ENCODE measurements around the gene EDA. TPM values are rescaled to one million over a fixed set of nuclear protein-coding genes. Genes with fewer than 3 reads are reported as not detected.

EDA gene
- total RNA-seq, 1 experiment from 2014 or later = 0.23 TPM

- TF ChIP-seq, protein P1, sequence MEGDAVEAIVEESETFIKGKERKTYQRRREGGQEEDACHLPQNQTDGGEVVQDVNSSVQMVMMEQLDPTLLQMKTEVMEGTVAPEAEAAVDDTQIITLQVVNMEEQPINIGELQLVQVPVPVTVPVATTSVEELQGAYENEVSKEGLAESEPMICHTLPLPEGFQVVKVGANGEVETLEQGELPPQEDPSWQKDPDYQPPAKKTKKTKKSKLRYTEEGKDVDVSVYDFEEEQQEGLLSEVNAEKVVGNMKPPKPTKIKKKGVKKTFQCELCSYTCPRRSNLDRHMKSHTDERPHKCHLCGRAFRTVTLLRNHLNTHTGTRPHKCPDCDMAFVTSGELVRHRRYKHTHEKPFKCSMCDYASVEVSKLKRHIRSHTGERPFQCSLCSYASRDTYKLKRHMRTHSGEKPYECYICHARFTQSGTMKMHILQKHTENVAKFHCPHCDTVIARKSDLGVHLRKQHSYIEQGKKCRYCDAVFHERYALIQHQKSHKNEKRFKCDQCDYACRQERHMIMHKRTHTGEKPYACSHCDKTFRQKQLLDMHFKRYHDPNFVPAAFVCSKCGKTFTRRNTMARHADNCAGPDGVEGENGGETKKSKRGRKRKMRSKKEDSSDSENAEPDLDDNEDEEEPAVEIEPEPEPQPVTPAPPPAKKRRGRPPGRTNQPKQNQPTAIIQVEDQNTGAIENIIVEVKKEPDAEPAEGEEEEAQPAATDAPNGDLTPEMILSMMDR (IDR thresholded peaks at IDR 0.05) = no peak
- TF ChIP-seq SIN3A (IDR thresholded peaks at IDR 0.05; ENCODE audit: borderline replicate concordance, insufficient read depth, low read depth, low read length) (no peak), TCF7L2 (IDR thresholded peaks at IDR 0.05; ENCODE audit: low read depth, low read length) (no peak), POLR2AphosphoS5 (IDR thresholded peaks at IDR 0.05; ENCODE audit: low read depth, low read length) (no peak)
- TF ChIP-seq, protein P2, sequence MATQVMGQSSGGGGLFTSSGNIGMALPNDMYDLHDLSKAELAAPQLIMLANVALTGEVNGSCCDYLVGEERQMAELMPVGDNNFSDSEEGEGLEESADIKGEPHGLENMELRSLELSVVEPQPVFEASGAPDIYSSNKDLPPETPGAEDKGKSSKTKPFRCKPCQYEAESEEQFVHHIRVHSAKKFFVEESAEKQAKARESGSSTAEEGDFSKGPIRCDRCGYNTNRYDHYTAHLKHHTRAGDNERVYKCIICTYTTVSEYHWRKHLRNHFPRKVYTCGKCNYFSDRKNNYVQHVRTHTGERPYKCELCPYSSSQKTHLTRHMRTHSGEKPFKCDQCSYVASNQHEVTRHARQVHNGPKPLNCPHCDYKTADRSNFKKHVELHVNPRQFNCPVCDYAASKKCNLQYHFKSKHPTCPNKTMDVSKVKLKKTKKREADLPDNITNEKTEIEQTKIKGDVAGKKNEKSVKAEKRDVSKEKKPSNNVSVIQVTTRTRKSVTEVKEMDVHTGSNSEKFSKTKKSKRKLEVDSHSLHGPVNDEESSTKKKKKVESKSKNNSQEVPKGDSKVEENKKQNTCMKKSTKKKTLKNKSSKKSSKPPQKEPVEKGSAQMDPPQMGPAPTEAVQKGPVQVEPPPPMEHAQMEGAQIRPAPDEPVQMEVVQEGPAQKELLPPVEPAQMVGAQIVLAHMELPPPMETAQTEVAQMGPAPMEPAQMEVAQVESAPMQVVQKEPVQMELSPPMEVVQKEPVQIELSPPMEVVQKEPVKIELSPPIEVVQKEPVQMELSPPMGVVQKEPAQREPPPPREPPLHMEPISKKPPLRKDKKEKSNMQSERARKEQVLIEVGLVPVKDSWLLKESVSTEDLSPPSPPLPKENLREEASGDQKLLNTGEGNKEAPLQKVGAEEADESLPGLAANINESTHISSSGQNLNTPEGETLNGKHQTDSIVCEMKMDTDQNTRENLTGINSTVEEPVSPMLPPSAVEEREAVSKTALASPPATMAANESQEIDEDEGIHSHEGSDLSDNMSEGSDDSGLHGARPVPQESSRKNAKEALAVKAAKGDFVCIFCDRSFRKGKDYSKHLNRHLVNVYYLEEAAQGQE (IDR thresholded peaks at IDR 0.05; ENCODE audit: insufficient read depth in 1 of 2, low read depth in 2 of 2, low read length in 1 of 2) = no peak
- DNase-seq (ENCODE audit: low read depth, low spot score) (no peak), ATAC-seq (no peak)
- H3K27ac ChIP-seq (ENCODE audit: low read length) = no peak overlapping the region
- BruUV-seq (replicated peaks) = no TSS peak
- no peaks in the 10 kb centered on the region for H3K36me3 ChIP-seq (ENCODE audit: control insufficient read depth, insufficient read depth, low read length)
- no peaks in the 10 kb centered on the region for H3K4me1 ChIP-seq (ENCODE audit: control insufficient read depth, insufficient read depth, low read length)
- H3K9me3 ChIP-seq (ENCODE audit: control insufficient read depth, insufficient read depth, low read depth, low read length) = no peaks in the 10 kb centered on the region
- no peaks in the 10 kb centered on the region for H3K27me3 ChIP-seq (ENCODE audit: control insufficient read depth, insufficient read depth, low read length)
- intact Hi-C loops (cut with micrococcal nuclease; ENCODE audit: unreplicated experiment) = no loop called here
- H3K4me3 ChIP-seq (ENCODE audit: low read depth in 2 of 2, low read length in 2 of 2) = no peak overlapping the region
- CTCF ChIA-PET = no interaction called here
- in situ Hi-C loops (cut with HindIII; ENCODE audit: low pct_unique_long_range_greater_than_20kb, low sequenced_read_pairs) = no loop called here
- POLR2A ChIA-PET = no interaction called here
Observed at GRCh38 chrX:70087857-70088630, 472.1 kb downstream of the EDA start.

- Histone ChIP-seq H3K27ac (ENCODE audit: low read length) (no peak overlapping the region), H3K9me3 (ENCODE audit: control insufficient read depth, insufficient read depth, low read depth, low read length) (no peaks in the 10 kb centered on the region), H3K4me3 (ENCODE audit: low read depth in 2 of 2, low read length in 2 of 2) (no peak overlapping the region), H3K27me3 (ENCODE audit: control insufficient read depth, insufficient read depth, low read length) (no peaks in the 10 kb centered on the region), H3K4me1 (ENCODE audit: control insufficient read depth, insufficient read depth, low read length) (no peaks in the 10 kb centered on the region), H3K36me3 (ENCODE audit: control insufficient read depth, insufficient read depth, low read length) (no peaks in the 10 kb centered on the region)
- ChIA-PET POLR2A (no interaction called here), CTCF (no interaction called here)
- TF ChIP-seq TCF7L2 (IDR thresholded peaks at IDR 0.05; ENCODE audit: low read depth, low read length) (no peak), POLR2AphosphoS5 (IDR thresholded peaks at IDR 0.05; ENCODE audit: low read depth, low read length) (no peak)
- TF ChIP-seq, protein P2 (IDR thresholded peaks at IDR 0.05; ENCODE audit: insufficient read depth in 1 of 2, low read depth in 2 of 2, low read length in 1 of 2) = no peak
- in situ Hi-C loops (cut with HindIII; ENCODE audit: low pct_unique_long_range_greater_than_20kb, low sequenced_read_pairs) (no loop called here), intact Hi-C loops (cut with micrococcal nuclease; ENCODE audit: unreplicated experiment) (no loop called here)
- DNase-seq (ENCODE audit: low read depth, low spot score) = no peak
- no peak for ATAC-seq
- no TSS peak for BruUV-seq (replicated peaks)
Observed at GRCh38 chrX:70088751-70089150, 472.8 kb downstream of the EDA start.

Small RNA genes within 50 kb of the gene (microRNA-seq; reads per million reads assigned to microRNA genes)
- gene MIR676 (ENCODE audit: unreplicated experiment) = not detected

Other genes starting within 250 kb of the EDA start
- gene NALF2, start 111.8 kb upstream of the EDA start, total RNA-seq (2021; ENCODE audit: unreplicated experiment) = 1.5 TPM

All from Panc1 (cell line).